Activated CD8-positive, alpha-beta T cell treated with anti-CD3 and anti-CD28 coated beads for 36 hours (primary cell): Measurements from ENCODE around the gene HIRA. TPM values are rescaled to one million over a fixed set of nuclear protein-coding genes. Genes with fewer than 3 reads are reported as not detected.

Source experiments
- ATAC-seq: fragments of 200-7000 bp; cut with Tn5 transposase; one replicate; pipeline ENCODE4 v1.10.0; 2021; ENCODE audit warnings: mild to moderate bottlenecking, moderate library complexity
- CTCF ChIA-PET: fragments of 350-600 bp; sonication (Branson Sonifier 250); formaldehyde crosslinking; loops from one replicate; lab custom pipeline; 2021; ENCODE audit warnings: antibody characterized with exemption; lab: Charles Lee
- POLR2A ChIA-PET: fragments of 350-600 bp; sonication (Branson Sonifier 250); formaldehyde crosslinking; loops from one replicate; lab custom pipeline; 2021; ENCODE audit warnings: antibody characterized with exemption; lab: Charles Lee
- DNase-seq: peaks from one replicate; pipeline ENCODE4 v3.0.0-alpha.2; 2020
- H3K27ac Mint-ChIP-seq: one replicate; pipeline ENCODE4 v1.8.0; 2021; ENCODE audit warnings: mild to moderate bottlenecking, mixed read lengths
- H3K27me3 Mint-ChIP-seq: one replicate; pipeline ENCODE4 v1.8.0; 2021; ENCODE audit warnings: mixed read lengths
- H3K36me3 Mint-ChIP-seq: one replicate; pipeline ENCODE4 v1.8.0; 2021; ENCODE audit warnings: low read depth, mixed read lengths
- H3K4me1 Mint-ChIP-seq: one replicate; pipeline ENCODE4 v1.8.0; 2021; ENCODE audit warnings: low read depth, mixed read lengths
- H3K4me3 Mint-ChIP-seq: one replicate; pipeline ENCODE4 v1.8.0; 2021; ENCODE audit warnings: mild to moderate bottlenecking, moderate library complexity, mixed read lengths
- H3K9me3 Mint-ChIP-seq: one replicate; pipeline ENCODE4 v1.8.0; 2021; ENCODE audit warnings: mixed read lengths
- CTCF ChIP-seq: fragments of 200-600 bp; IDR thresholded peaks from one replicate; pipeline ENCODE4 v1.8.0; 2022; ENCODE audit warnings: antibody characterized with exemption, mild to moderate bottlenecking
- intact Hi-C: fragments of 100-400 bp; cut with micrococcal nuclease; formaldehyde crosslinking; loops from one replicate; pipeline ENCODE4 v1.10.0; 2022
- total RNA-seq, 2 experiments: library from RNA; stranded (reverse); gene quantifications; one replicate each; pipeline ENCODE4 v1.2.3, GENCODE V29; 2021

Gene HIRA
- total RNA-seq, 2 experiments from 2014 or later, result 29.7 to 30.5 TPM

DNA sequence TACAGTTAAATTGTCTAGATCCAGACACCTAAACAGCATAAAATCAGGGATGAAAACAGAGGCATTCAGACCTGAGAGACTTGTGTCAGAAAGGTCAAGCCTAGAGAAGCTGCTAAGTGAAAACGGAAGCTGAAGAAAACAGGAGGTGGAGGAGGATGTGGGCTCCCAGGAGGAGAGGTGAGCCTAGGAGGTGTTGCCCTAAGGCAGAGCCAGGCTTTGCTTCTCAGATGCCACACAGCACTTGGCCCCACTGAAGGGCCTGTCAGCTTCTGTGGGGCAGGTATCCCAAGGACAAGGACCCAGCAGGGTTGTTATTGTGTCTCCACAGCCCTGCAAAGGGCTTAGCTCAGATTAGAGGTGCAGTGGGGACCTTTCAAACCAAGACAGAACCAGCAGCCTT is 33.0 kb upstream of the HIRA start:
- H3K36me3 Mint-ChIP-seq, result peaks cover 29% of the 10 kb centered on the region
- H3K27ac Mint-ChIP-seq, result no peak overlapping the region
- intact Hi-C loops, result no loop called here
- ChIA-PET CTCF (interaction anchor here (1.5 to 1.8 kb wide), 2 partner anchors 10 to 165 kb away, joined by 4 to 5 read pairs; no protein-coding TSS in a partner anchor), POLR2A (interaction anchor here (0.6 to 2.0 kb wide), 3 partner anchors 9 to 173 kb away, joined by 3 to 4 read pairs (median 4); partner anchors contain the start of gene CLTCL1)
- no peak for DNase-seq
- no peaks in the 10 kb centered on the region for H3K27me3 Mint-ChIP-seq
- no peak overlapping the region for H3K4me3 Mint-ChIP-seq
- no peak for TF ChIP-seq CTCF
- no peaks in the 10 kb centered on the region for H3K4me1 Mint-ChIP-seq
- H3K9me3 Mint-ChIP-seq, result no peaks in the 10 kb centered on the region
- no peak for ATAC-seq

- Mint-ChIP-seq H3K27ac (no peak overlapping the region), H3K9me3 (no peaks in the 10 kb centered on the region), H3K4me1 (no peaks in the 10 kb centered on the region), H3K36me3 (peaks cover 27% of the 10 kb centered on the region), H3K27me3 (no peaks in the 10 kb centered on the region), H3K4me3 (no peak overlapping the region)
- ATAC-seq (no peak), DNase-seq (no peak)
- ChIA-PET CTCF (interaction anchor here (1.5 to 1.8 kb wide), 2 partner anchors 11 to 166 kb away, joined by 4 to 5 read pairs; no protein-coding TSS in a partner anchor), POLR2A (interaction anchor here (1.5 to 2.0 kb wide), 2 partner anchors 9 to 13 kb away, joined by 4 read pairs; no protein-coding TSS in a partner anchor)
- TF ChIP-seq CTCF, result no peak
- intact Hi-C loops, result no loop called here
Observed at GRCh38 chr22:19463491-19464469, 32.2 kb upstream of the HIRA start.

- H3K4me1 Mint-ChIP-seq, result no peaks in the 10 kb centered on the region
- H3K36me3 Mint-ChIP-seq, result peaks cover 25% of the 10 kb centered on the region
- H3K27ac Mint-ChIP-seq, result no peak overlapping the region
- ATAC-seq, result no peak
- H3K4me3 Mint-ChIP-seq, result no peak overlapping the region
- no peaks in the 10 kb centered on the region for H3K9me3 Mint-ChIP-seq
- intact Hi-C loops, result no loop called here
- no peaks in the 10 kb centered on the region for H3K27me3 Mint-ChIP-seq
- DNase-seq, result no peak
- ChIA-PET POLR2A (interaction anchor here (0.6 to 2.0 kb wide), 2 partner anchors 8 to 372 kb away, joined by 3 to 4 read pairs; no protein-coding TSS in a partner anchor), CTCF (interaction anchor here (1.8 kb wide), 2 partner anchors 12 to 167 kb away, joined by 4 to 5 read pairs; no protein-coding TSS in a partner anchor)
- TF ChIP-seq CTCF, result no peak
Observed at GRCh38 chr22:19463008-19463407, 31.5 kb upstream of the HIRA start.

DNA sequence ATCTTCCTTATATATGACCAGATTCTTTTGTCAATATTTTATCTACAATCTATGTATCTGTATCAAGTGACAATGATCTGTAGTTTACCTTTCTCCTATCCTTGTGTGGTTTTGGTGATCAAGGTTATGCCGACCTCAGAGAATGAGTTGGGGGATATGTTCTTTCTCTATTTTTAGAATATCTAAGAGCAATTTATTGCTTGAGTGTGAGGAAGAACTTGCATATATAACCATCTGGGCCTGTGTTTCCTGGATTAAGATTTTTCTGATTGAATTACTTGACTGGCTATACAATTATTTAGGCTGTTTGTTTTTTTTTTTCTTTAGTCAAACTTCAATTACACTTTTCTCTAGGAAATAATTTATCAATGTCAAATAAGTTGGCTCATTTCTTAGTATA is 30.0 kb upstream of the HIRA start:
- ATAC-seq (no peak), DNase-seq (no peak)
- intact Hi-C loops, result no loop called here
- CTCF ChIA-PET, result interaction anchor here (1.8 kb wide), 1 partner anchor 10 kb away, joined by 4 read pairs; no protein-coding TSS in a partner anchor
- no peaks in the 10 kb centered on the region for H3K27me3 Mint-ChIP-seq
- no peak overlapping the region for H3K4me3 Mint-ChIP-seq
- POLR2A ChIA-PET, result no interaction called here
- no peaks in the 10 kb centered on the region for H3K9me3 Mint-ChIP-seq
- H3K27ac Mint-ChIP-seq, result no peak overlapping the region
- TF ChIP-seq CTCF, result no peak
- H3K4me1 Mint-ChIP-seq, result no peaks in the 10 kb centered on the region
- peaks cover 25% of the 10 kb centered on the region for H3K36me3 Mint-ChIP-seq
